Testis (tissue), 5 donors: Measurements from ENCODE around the gene NUPR1. TPM values are rescaled to one million over a fixed set of nuclear protein-coding genes. Genes with fewer than 3 reads are reported as not detected.

ENCODE experiments used
- DNase-seq: peaks from one replicate; pipeline ENCODE4 v3.0.0-alpha.2; 2019
- H3K27ac ChIP-seq, 2 donors: fragments of 200-600 bp; sonication (generic); one replicate each; pipeline ENCODE4 v1.5.1; 2019
- H3K27me3 ChIP-seq: fragments of 200-600 bp; sonication (generic); one replicate; pipeline ENCODE4 v1.5.1; 2019
- H3K36me3 ChIP-seq: fragments of 200-600 bp; sonication (generic); one replicate; pipeline ENCODE4 v1.5.1; 2017; ENCODE audit warnings: low read depth; ENCODE audit errors: missing control alignments
- H3K4me1 ChIP-seq: fragments of 200-600 bp; sonication (generic); one replicate; pipeline ENCODE4 v1.5.1; 2019
- H3K4me3 ChIP-seq, 2 donors: fragments of 200-600 bp; sonication (generic); one replicate each; pipeline ENCODE4 v1.5.1; 2017 to 2019
- H3K9me3 ChIP-seq: fragments of 200-600 bp; sonication (generic); one replicate; pipeline ENCODE4 v1.5.1; 2017
- POLR2A ChIP-seq: fragments of 450-650 bp; IDR thresholded peaks from one replicate; pipeline ENCODE4 v1.6.1; 2017; ENCODE audit warnings: antibody characterized with exemption, mild to moderate bottlenecking, moderate library complexity
- WGBS, 2 donors: methylation state at CpG; one replicate each; pipeline ENCODE4 v1.1.5; 2018; 5-methylcytosine and 5-hydroxymethylcytosine counted together
- intact Hi-C: fragments of 100-400 bp; cut with DNase I; formaldehyde crosslinking; loops from one replicate; pipeline ENCODE4 v1.15.1; 2023; ENCODE audit warnings: low total_unique reads
- long read RNA-seq, 2 donors: transcript quantifications; one replicate each; lab custom pipeline, GENCODE V29; 2026
- polyA plus RNA-seq: library from polyadenylated mRNA; stranded (reverse); fragments of 350-450 nt; fragmentation: Illumina TruSeq; extraction: RNeasy Lipid Tissue Mini Kit (QIAGEN cat#74804); gene quantifications from one replicate; pipeline ENCODE4 v1.2.3, GENCODE V29; 2014; ENCODE audit warnings: low read depth, low replicate concordance; ENCODE audit not compliant: insufficient read depth
- total RNA-seq, 2 donors: library from RNA; depleted of rRNA; stranded (reverse); fragments of >200 nt; gene quantifications; one replicate each; pipeline ENCODE4 v1.2.3, GENCODE V29; 2016
- TF ChIP-seq, protein P1 (sequence below), 3 experiments: fragments of 450-650 bp in 2 of 3; fragments of 200-600 bp in 1 of 3; sonication (generic) in 1 of 3; IDR thresholded peaks; one replicate each; pipeline ENCODE4 v1.5.1; 2016 to 2019; ENCODE audit warnings: antibody characterized with exemption in 3 of 3, mild to moderate bottlenecking in 2 of 3, moderate library complexity in 1 of 3

Gene NUPR1, protein sequence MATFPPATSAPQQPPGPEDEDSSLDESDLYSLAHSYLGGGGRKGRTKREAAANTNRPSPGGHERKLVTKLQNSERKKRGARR
- total RNA-seq: 10 to 100 TPM; 38.0 to 46.6 TPM
- polyA plus RNA-seq: 159 TPM
- long read RNA-seq, donor 1, full-length matches to known transcripts: 57 of 94 reads
- long read RNA-seq, donor 1, partial matches to known transcripts: 10 of 94 reads
- long read RNA-seq, donor 1, other reads (novel, unspliced or antisense): 27 of 94 reads
- long read RNA-seq, donor 2, full-length matches to known transcripts: 22 of 22 reads
- long read RNA-seq, donor 2, partial matches to known transcripts: 0 of 22 reads
- long read RNA-seq, donor 2, other reads (novel, unspliced or antisense): 0 of 22 reads

DNA sequence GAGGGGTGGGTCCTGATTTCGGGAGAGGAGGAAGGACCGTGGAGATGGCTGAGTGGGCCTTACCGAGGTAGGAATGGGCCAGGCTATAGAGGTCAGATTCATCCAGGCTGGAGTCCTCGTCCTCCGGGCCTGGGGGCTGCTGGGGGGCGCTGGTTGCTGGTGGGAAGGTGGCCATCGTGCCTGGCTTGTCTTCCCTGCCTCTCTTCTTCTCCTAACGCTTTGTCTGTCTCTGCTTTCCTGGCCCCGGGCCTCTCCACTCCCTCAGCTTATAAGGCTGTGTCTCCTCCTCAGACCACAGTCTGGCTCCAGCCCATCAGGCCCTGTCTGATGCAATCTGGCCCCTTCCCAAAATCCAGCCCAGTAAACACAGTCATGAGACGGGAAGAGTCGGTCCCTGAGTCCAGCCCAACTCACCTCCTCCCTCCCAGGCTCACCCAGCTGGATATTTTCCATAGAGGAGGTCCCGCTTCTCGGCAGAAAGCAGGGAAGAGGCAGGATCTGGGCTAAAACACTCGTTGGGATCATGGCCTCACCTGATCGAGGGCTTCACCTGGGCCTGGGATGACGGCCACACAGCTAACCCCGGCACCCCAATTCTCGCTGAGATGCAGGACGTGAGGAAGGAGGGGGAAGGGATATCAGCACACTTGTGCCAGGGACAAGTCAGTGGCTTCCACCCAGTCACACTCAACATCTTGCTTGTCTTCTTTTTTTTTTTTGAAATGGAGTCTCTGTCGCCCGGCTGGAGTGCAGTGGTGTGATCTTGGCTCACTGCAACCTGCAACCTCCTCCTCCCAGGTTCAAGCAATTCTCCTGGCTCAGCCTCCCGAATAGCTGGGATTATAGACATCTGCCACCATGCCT, at the start of gene NUPR1:
TSS of gene NUPR1 (minus strand) at position 242 of the 864 bp plus-strand sequence. CDS start at position 175, 67 bp downstream.
- peaks cover 31% of the 10 kb centered on the region for H3K4me1 ChIP-seq
- TF ChIP-seq POLR2A: peak; percentile 84
- TF ChIP-seq, protein P1, sequence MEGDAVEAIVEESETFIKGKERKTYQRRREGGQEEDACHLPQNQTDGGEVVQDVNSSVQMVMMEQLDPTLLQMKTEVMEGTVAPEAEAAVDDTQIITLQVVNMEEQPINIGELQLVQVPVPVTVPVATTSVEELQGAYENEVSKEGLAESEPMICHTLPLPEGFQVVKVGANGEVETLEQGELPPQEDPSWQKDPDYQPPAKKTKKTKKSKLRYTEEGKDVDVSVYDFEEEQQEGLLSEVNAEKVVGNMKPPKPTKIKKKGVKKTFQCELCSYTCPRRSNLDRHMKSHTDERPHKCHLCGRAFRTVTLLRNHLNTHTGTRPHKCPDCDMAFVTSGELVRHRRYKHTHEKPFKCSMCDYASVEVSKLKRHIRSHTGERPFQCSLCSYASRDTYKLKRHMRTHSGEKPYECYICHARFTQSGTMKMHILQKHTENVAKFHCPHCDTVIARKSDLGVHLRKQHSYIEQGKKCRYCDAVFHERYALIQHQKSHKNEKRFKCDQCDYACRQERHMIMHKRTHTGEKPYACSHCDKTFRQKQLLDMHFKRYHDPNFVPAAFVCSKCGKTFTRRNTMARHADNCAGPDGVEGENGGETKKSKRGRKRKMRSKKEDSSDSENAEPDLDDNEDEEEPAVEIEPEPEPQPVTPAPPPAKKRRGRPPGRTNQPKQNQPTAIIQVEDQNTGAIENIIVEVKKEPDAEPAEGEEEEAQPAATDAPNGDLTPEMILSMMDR (IDR thresholded peaks at IDR 0.05): no peak
- intact Hi-C loops: no loop called here

DNA sequence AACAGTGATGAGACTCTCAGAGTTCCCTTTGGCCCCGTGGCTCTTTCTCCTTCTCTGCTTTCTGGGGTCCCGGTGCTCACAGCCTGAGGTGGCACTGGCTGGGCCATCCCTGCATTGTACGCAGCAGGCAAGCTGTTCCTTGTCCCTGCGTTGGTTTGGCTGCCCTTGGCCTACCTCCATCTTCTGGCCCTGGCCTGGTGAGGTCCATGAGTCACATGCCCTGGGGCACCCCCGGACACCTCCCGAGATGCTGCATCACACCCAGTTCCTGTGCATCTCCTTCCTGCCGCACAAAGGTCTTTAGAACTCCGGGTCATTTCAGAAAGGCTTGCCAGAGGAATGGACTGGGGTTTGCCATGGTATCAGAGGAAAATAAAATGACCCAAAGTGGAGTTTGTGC, 48.6 kb upstream of the NUPR1 start:
- no peak overlapping the region for H3K4me3 ChIP-seq
- H3K4me1 ChIP-seq: peaks cover 5% of the 10 kb centered on the region
- no peak overlapping the region for H3K27ac ChIP-seq
- H3K36me3 ChIP-seq: no peaks in the 10 kb centered on the region
- no peaks in the 10 kb centered on the region for H3K9me3 ChIP-seq
- intact Hi-C loops: no loop called here
- TF ChIP-seq, protein P1 (IDR thresholded peaks at IDR 0.05): no peak
- TF ChIP-seq POLR2A: no peak
- no peaks in the 10 kb centered on the region for H3K27me3 ChIP-seq
- DNase-seq: no peak
- 81 to 82% methylated on average over 8 of the region's 8 CpGs for WGBS, 2 donors

More for the DNA sequence above, at the start of gene NUPR1:
- 32 to 38% methylated on average over 22 of the region's 22 CpGs for WGBS, 2 donors
- Histone ChIP-seq H3K27me3 (no peaks in the 10 kb centered on the region), H3K9me3 (no peaks in the 10 kb centered on the region), H3K36me3 (no peaks in the 10 kb centered on the region), H3K27ac (peak within 1 kb of the TSS; percentile 95 to 97), H3K4me3 (peak within 1 kb of the TSS; percentile 60 to 66)
- peak; percentile 97 for DNase-seq

DNA sequence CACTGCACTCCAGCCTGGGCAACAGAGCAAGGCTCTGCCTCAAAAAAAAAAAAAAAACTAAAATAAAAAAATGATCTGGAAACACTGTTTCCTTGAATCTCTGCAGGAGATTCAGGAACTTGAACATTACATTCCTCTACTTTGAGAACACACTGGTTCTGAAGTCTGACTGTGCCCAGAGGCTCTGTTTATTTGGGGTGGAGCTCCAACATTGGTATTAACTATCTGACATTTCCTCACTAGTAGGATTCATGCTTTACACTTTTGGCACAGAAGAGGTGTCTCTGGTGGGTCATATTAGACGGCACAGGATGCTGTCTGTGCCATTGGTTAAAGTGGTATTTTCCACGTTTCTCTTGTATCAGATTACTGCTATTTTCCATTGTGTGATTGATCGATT, 47.7 kb upstream of the NUPR1 start:
- TF ChIP-seq POLR2A: no peak
- TF ChIP-seq, protein P1 (IDR thresholded peaks at IDR 0.05): no peak
- H3K27me3 ChIP-seq: no peaks in the 10 kb centered on the region

DNA sequence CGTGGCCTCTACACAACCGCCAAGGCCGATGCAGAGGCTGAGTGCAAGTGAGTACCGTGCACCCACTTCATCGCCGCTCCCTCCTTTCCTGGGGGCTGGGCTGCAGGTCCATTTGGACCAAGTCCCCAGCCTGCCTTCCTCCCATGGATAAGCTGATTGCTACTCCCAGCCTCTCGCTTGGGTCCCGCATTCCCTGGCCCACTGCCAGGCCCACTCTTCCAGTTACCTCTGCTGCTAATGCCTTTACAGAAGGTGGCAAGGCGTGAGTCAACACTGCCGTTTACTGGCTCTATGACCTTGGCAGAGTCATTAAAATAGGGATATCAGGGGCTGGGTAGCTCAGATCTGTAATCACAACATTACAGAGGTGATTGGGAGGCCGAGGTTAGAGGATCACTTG, 46.9 kb upstream of the NUPR1 start:
- WGBS, 2 donors: 64 to 85% methylated on average over 11 of the region's 11 CpGs
- Histone ChIP-seq H3K4me1 (peaks cover 5% of the 10 kb centered on the region), H3K27ac (no peak overlapping the region), H3K9me3 (no peaks in the 10 kb centered on the region), H3K27me3 (no peaks in the 10 kb centered on the region), H3K36me3 (no peaks in the 10 kb centered on the region), H3K4me3 (no peak overlapping the region)
- intact Hi-C loops: no loop called here
- TF ChIP-seq, protein P1 (IDR thresholded peaks at IDR 0.05): no peak
- no peak for TF ChIP-seq POLR2A
- peak; percentile 36 for DNase-seq

More for the DNA sequence above, 47.7 kb upstream of the NUPR1 start:
- no peaks in the 10 kb centered on the region for H3K36me3 ChIP-seq
- no peak for DNase-seq
- no peak overlapping the region for H3K4me3 ChIP-seq
- no peak overlapping the region for H3K27ac ChIP-seq
- peaks cover 5% of the 10 kb centered on the region for H3K4me1 ChIP-seq
- 76 to 78% methylated on average over 3 of the region's 3 CpGs for WGBS, 2 donors
- no peaks in the 10 kb centered on the region for H3K9me3 ChIP-seq
- intact Hi-C loops: no loop called here
